GM19467 (cell line): ENCODE measurements around the gene MEIOB.

ENCODE experiments used
- ATAC-seq: cut with Tn5 transposase; IDR thresholded peaks from one replicate; pipeline ENCODE4 v1.9.1; 2021; ENCODE audit warnings: mild to moderate bottlenecking, moderate library complexity; ENCODE audit not compliant: unreplicated experiment

The MEIOB gene

GRCh38 chr16:1832838-1833454, 39.0 kb downstream of the MEIOB start:
- ATAC-seq = no peak

GRCh38 chr16:1831186-1832075, 40.5 kb downstream of the MEIOB start:
- ATAC-seq = no peak

- no peak for ATAC-seq
Observed at GRCh38 chr16:1830213-1830612, 41.8 kb downstream of the MEIOB start.

GRCh38 chr16:1828645-1829410, 43.1 kb downstream of the MEIOB start:
- ATAC-seq = no peak

GRCh38 chr16:1826691-1827573, 45.0 kb downstream of the MEIOB start, which contains the start of the genes FAHD1 and HAGH:
Gene FAHD1 (plus strand): TSS chr16:1827206. CDS start chr16:1827239, 33 bp downstream.
Gene HAGH (minus strand): TSS chr16:1826825. CDS start chr16:1826787, 38 bp downstream.
- peak; percentile 78 for ATAC-seq

- peak; percentile 48 for ATAC-seq
Observed at GRCh38 chr16:1825864-1826690, 45.9 kb downstream of the MEIOB start.

- no peak for ATAC-seq
Observed at GRCh38 chr16:1825381-1825863, 46.5 kb downstream of the MEIOB start.

GRCh38 chr16:1823821-1824220, 48.1 kb downstream of the MEIOB start:
- ATAC-seq = no peak

GRCh38 chr16:1822801-1823200, 49.2 kb downstream of the MEIOB start:
- ATAC-seq = no peak

GRCh38 chr16:1821861-1822611, 49.9 kb downstream of the MEIOB start:
- no peak for ATAC-seq

GRCh38 chr16:1820946-1821290, 51.0 kb downstream of the MEIOB start:
- no peak for ATAC-seq

- no peak for ATAC-seq
Observed at GRCh38 chr16:1820096-1820945, 51.6 kb downstream of the MEIOB start.

GRCh38 chr16:1819611-1820010, 52.4 kb downstream of the MEIOB start:
- no peak for ATAC-seq

- ATAC-seq = no peak
Observed at GRCh38 chr16:1818873-1819525, 53.0 kb downstream of the MEIOB start.

GRCh38 chr16:1818204-1818872, 53.6 kb downstream of the MEIOB start:
- ATAC-seq = no peak

GRCh38 chr16:1817716-1818115, 54.2 kb downstream of the MEIOB start:
- ATAC-seq = no peak

GRCh38 chr16:1817276-1817589, 54.7 kb downstream of the MEIOB start:
- ATAC-seq = no peak
